Gastroesophageal sphincter (tissue), 4 donors: ENCODE measurements around the gene NCF4. TPM values are rescaled to one million over a fixed set of nuclear protein-coding genes. Genes with fewer than 3 reads are reported as not detected.
A peak's percentile ranks its signal among the peaks of the same experiment; 100 is the strongest.

Experiments used
- ATAC-seq: fragments of 150-250 bp; one replicate; pipeline ENCODE4 v1.9.1; 2016; ENCODE audit warnings: mild to moderate bottlenecking, moderate library complexity
- H3K27ac ChIP-seq, 4 donors: fragments of 200-600 bp; sonication (generic) in 3 of 4; 1 replicate in 3 of 4; 2 replicates in 1 of 4; pipeline ENCODE4 v1.5.1; 2016 to 2019
- H3K27me3 ChIP-seq: fragments of 200-600 bp; sonication (generic); one replicate; pipeline ENCODE4 v1.5.1; 2019
- H3K36me3 ChIP-seq, 2 donors: fragments of 200-600 bp; sonication (generic); one replicate each; pipeline ENCODE4 v1.5.1; 2019; ENCODE audit warnings: control low read depth in 1 of 2
- H3K4me1 ChIP-seq, 3 donors: fragments of 200-600 bp; sonication (generic); 1 replicate in 2 of 3; 2 replicates in 1 of 3; pipeline ENCODE4 v1.5.1; 2016 to 2019; ENCODE audit warnings: control low read depth in 2 of 3
- H3K4me3 ChIP-seq, 2 donors: fragments of 200-600 bp; sonication (generic); one replicate each; pipeline ENCODE4 v1.5.1; 2019; ENCODE audit warnings: mild to moderate bottlenecking in 1 of 2, moderate library complexity in 1 of 2
- H3K9me3 ChIP-seq, 3 donors: fragments of 200-600 bp; sonication (generic); one replicate each; pipeline ENCODE4 v1.5.1; 2017 to 2019; ENCODE audit warnings: control low read depth in 2 of 3
- EP300 ChIP-seq: sonication (generic); formaldehyde crosslinking; IDR thresholded peaks from one replicate; pipeline ENCODE4 v1.6.1; 2017; ENCODE audit warnings: antibody characterized with exemption, mild to moderate bottlenecking
- POLR2A ChIP-seq, 2 donors: fragments of 450-650 bp; IDR thresholded peaks; one replicate each; pipeline ENCODE4 v1.6.1; 2017; ENCODE audit warnings: antibody characterized with exemption in 2 of 2, mild to moderate bottlenecking in 2 of 2, moderate library complexity in 1 of 2
- POLR2AphosphoS5 ChIP-seq: sonication (generic); formaldehyde crosslinking; IDR thresholded peaks from one replicate; pipeline ENCODE4 v1.6.1; 2017; ENCODE audit warnings: antibody characterized with exemption
- WGBS, 2 donors: methylation state at CpG; one replicate each; pipeline ENCODE4 v1.1.5; 2018; ENCODE audit warnings: low coverage in 1 of 2; 5-methylcytosine and 5-hydroxymethylcytosine counted together
- total RNA-seq, 4 donors: library from RNA; depleted of rRNA; stranded (reverse); fragments of >200 nt; gene quantifications; one replicate each; pipeline ENCODE4 v1.1.0, GENCODE V29; 2016
- TF ChIP-seq, protein P1 (sequence below), 4 experiments: fragments of 200-600 bp in 2 of 4; fragments of 450-650 bp in 2 of 4; sonication (generic) in 1 of 4; IDR thresholded peaks; one replicate each; pipeline ENCODE4 v1.5.1; 2017 to 2019; ENCODE audit warnings: antibody characterized with exemption in 4 of 4, mild to moderate bottlenecking in 2 of 4, moderate library complexity in 2 of 4

The NCF4 gene
- total RNA-seq, 4 donors from 2014 or later, result 5.4 to 20.5 (median 10.6) TPM

DNA sequence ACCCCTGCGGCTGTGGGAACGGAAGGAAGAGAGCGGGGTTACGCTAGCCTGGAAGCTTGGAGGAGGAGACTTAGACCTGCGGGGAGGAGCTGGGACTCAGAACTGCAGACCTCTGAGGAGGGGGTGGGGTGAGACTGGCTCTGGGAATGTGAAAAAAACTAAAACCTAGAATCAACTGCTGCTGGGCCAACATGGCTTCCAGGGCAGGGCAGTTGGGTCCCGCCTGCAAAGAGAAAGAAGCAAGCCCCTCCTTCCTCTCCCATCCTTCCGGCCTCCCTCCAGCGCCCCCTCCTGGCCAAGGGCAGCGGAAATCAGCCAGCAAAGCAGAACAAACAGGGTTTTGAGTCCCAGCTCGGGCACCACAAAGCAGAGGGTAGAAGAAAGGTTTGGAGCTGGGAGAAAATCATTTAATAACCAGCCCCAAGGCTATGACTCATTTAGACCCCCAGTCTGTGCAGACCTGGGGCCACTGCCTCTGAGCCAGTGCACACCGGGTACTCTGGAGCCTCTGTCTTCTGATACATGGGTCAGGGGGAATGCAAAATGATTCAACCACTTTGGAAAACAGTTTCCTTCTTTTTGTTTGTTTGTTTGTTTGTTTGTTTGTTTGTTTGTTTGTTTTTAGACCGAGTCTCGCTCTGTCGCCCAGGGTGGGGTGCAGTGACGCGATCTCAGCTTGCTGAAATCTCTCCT lies 7.3 kb upstream of the NCF4 start:
- Histone ChIP-seq H3K36me3 (no peaks in the 10 kb centered on the region), H3K9me3 (peaks cover 0 to 4% (median 0%) of the 10 kb centered on the region in 3 donors), H3K27me3 (peaks cover 72% of the 10 kb centered on the region), H3K27ac (no peak overlapping the region), H3K4me1 (peaks cover 0 to 18% (median 0%) of the 10 kb centered on the region in 3 donors), H3K4me3 (no peak overlapping the region)
- TF ChIP-seq, protein P1, sequence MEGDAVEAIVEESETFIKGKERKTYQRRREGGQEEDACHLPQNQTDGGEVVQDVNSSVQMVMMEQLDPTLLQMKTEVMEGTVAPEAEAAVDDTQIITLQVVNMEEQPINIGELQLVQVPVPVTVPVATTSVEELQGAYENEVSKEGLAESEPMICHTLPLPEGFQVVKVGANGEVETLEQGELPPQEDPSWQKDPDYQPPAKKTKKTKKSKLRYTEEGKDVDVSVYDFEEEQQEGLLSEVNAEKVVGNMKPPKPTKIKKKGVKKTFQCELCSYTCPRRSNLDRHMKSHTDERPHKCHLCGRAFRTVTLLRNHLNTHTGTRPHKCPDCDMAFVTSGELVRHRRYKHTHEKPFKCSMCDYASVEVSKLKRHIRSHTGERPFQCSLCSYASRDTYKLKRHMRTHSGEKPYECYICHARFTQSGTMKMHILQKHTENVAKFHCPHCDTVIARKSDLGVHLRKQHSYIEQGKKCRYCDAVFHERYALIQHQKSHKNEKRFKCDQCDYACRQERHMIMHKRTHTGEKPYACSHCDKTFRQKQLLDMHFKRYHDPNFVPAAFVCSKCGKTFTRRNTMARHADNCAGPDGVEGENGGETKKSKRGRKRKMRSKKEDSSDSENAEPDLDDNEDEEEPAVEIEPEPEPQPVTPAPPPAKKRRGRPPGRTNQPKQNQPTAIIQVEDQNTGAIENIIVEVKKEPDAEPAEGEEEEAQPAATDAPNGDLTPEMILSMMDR (IDR thresholded peaks at IDR 0.05), result peak in 2 of 4 experiments; percentile 9 to 51
- TF ChIP-seq POLR2AphosphoS5, result no peak
- WGBS, 2 donors, result 40 to 43% methylated on average over 7 to 15 of the region's 16 CpGs
- ATAC-seq, result no peak

DNA sequence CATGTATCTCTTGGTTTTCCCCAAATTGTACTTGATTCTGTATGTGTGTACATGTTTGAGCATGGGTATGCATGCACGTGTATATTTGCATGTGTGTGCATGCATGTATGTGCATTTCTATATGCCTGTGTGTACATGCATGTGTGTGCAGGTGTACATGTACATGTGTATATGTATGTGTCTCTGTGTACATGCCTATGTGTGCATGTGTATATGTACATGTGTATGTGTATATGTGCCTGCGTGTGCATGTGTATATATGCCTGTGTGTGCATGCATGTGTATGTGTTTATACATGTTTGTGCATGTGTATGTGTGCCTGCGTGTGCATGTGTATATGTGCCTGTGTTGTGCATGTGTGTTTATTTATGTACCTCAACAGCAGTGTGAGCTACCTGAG lies 5.3 kb upstream of the NCF4 start:
- no peak for ATAC-seq
- no peaks in the 10 kb centered on the region for H3K36me3 ChIP-seq
- peaks cover 0 to 18% (median 0%) of the 10 kb centered on the region in 3 donors for H3K4me1 ChIP-seq
- H3K27me3 ChIP-seq, result peaks cover 53% of the 10 kb centered on the region
- H3K4me3 ChIP-seq, result no peak overlapping the region
- no peak overlapping the region for H3K27ac ChIP-seq
- WGBS, 2 donors, result 63 to 86% methylated on average over 1 to 3 of the region's 3 CpGs
- TF ChIP-seq EP300 (no peak), POLR2A (IDR thresholded peaks at IDR 0.05) (no peak), POLR2AphosphoS5 (no peak)
- TF ChIP-seq, protein P1 (IDR thresholded peaks at IDR 0.05), result no peak
- H3K9me3 ChIP-seq, result peaks cover 0 to 4% (median 0%) of the 10 kb centered on the region in 3 donors

DNA sequence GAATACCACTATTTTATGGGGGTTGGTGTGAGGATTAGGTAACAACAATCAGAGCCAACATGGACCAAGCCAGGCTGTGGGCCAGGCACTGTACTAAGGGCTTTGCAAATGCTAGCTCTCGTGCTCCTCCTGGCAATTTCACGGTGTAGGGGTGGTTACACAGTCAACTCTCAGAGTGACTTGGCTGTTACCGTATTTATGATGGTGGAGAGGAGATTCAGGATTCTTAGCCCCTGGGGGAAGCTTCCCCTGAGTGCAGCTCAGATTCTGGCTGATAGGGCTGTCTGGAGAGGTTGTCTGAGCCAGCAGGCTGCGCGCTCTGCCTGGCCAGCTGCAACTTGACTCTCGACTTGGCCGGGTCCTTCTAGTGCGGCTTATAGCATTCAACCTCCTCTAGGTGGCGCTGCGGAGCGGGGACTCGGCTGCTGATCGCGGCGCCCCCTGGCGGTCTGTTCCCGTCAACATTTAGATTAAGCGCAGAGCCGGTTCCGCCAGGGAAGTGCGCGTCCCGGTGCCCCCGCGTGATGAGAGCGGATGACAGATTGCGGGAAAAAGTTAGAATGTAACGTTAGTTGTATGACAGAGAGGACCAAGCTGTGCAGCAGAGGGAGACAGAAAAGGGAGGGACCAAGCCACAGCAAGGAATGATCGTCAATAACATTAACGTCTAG lies 4.5 kb upstream of the NCF4 start:
- H3K27ac ChIP-seq, result no peak overlapping the region
- WGBS, 2 donors, result 16 to 45% methylated on average over 4 of the region's 30 CpGs

DNA sequence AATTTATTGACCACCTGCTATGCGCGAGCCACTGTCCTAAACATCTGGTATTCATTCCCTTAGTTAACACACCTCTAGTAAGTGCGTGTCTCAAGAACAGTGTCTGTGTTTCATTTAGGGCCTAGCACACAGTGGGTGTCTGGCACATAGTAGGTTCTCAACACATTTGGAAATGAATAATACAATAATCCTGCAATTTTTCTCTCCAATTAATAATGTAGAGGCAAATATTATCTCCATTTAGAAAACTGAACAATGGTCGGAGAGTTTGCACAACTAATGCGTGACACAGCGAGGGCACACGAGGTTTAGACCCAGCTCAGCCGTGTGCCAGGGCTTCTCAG lies 4.0 kb upstream of the NCF4 start:
- Histone ChIP-seq H3K4me1 (peaks cover 0 to 18% (median 0%) of the 10 kb centered on the region in 3 donors), H3K36me3 (no peaks in the 10 kb centered on the region), H3K4me3 (no peak overlapping the region), H3K27ac (no peak overlapping the region), H3K27me3 (peaks cover 40% of the 10 kb centered on the region), H3K9me3 (peaks cover 0 to 4% (median 0%) of the 10 kb centered on the region in 3 donors)
- WGBS, 2 donors, result 51 to 76% methylated on average over 4 to 5 of the region's 8 CpGs
- no peak for ATAC-seq
- no peak for TF ChIP-seq EP300
- TF ChIP-seq, protein P1 (IDR thresholded peaks at IDR 0.05), result no peak

More for the DNA sequence above, 4.5 kb upstream of the NCF4 start:
- peaks cover 0 to 4% (median 0%) of the 10 kb centered on the region in 3 donors for H3K9me3 ChIP-seq
- ATAC-seq, result peak; percentile 88
- peaks cover 0 to 18% (median 0%) of the 10 kb centered on the region in 3 donors for H3K4me1 ChIP-seq
- H3K27me3 ChIP-seq, result peaks cover 45% of the 10 kb centered on the region
- no peaks in the 10 kb centered on the region for H3K36me3 ChIP-seq
- TF ChIP-seq EP300 (no peak), POLR2AphosphoS5 (peak; percentile 18)
- TF ChIP-seq, protein P1 (IDR thresholded peaks at IDR 0.05), result peak; percentile 99 to 100 (median 100)
- H3K4me3 ChIP-seq, result no peak overlapping the region

DNA sequence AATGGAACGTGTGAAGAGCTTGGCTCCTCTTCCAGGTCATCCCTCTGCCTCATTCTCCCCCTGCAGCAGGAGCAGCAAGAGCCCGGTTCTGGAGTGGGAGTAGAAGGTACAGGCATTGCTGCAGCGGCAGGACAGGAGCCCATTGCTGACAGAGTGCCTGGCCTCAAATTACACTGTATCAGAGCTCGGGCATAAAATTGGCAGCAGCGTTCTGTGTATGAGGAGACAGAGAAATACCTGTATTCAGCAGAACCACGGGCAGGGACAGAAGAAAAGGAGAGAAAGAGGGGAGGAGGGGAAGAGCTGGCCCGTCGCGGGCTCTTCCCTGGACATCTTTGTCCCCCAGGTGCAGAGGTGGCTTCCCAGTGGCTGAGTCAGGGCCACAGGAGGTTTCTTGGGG lies 2.6 kb upstream of the NCF4 start:
- Histone ChIP-seq H3K27me3 (peaks cover 32% of the 10 kb centered on the region), H3K9me3 (no peaks in the 10 kb centered on the region), H3K4me1 (peaks cover 0 to 17% (median 0%) of the 10 kb centered on the region in 3 donors), H3K36me3 (no peaks in the 10 kb centered on the region), H3K27ac (no peak overlapping the region), H3K4me3 (no peak overlapping the region)
- ATAC-seq, result no peak
- WGBS, 2 donors, result 37 to 53% methylated on average over 2 to 8 of the region's 9 CpGs
- no peak for TF ChIP-seq POLR2AphosphoS5
- TF ChIP-seq, protein P1 (IDR thresholded peaks at IDR 0.05), result no peak
- no peak for TF ChIP-seq POLR2A (IDR thresholded peaks at IDR 0.05)
